NOMO-1 treated with DMSO at 0.1 percent for 48 hours (cell line): ENCODE measurements around the gene UGT1A1.

ENCODE experiments used
- DNase-seq: peaks from one replicate; lab custom pipeline; 2025; ENCODE audit not compliant: unreplicated experiment; lab: John Stamatoyannopoulos, UW

Gene UGT1A1

GRCh38 chr2:233756429-233757081, 3.5 kb upstream of the UGT1A1 start:
- DNase-seq = no peak

DNA sequence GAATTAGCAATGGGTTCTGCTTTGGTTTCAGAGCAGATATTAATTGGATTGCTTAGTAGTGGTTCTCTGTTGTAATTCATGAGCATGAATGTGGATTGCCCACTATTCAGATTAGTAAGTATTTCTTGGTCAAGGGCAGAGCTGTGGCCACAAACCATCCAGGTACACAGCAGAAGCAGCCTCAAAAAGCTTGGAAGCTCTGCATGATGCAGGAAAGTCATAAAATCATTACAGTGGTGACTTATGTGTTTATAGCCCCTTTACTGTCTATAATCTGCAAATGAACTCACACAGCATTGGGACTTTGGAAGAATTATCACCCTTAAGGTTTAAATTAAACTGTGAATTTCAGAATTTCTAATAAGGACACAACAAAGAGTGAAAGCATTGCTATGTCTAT, 1.9 kb upstream of the UGT1A1 start:
- no peak for DNase-seq

DNA sequence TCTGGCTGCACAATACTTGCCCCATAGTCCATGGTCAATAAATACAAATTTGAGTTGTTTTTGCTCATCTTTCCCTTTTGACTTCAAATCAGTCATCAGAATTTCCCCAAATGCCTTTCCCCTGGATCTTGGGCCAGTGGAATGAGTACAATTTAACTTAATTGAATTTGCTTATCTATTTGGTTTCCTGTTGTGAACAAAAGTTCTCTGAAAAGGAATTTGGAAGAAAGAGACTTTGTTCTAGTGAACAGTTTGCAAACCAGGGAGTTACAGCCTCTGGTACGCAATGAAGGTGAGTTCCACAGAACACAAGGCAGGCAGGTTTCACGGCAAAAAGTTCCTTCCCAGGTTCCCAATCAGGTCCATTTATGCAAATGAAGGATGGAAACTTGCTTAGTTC, 1.2 kb upstream of the UGT1A1 start:
- no peak for DNase-seq

DNA sequence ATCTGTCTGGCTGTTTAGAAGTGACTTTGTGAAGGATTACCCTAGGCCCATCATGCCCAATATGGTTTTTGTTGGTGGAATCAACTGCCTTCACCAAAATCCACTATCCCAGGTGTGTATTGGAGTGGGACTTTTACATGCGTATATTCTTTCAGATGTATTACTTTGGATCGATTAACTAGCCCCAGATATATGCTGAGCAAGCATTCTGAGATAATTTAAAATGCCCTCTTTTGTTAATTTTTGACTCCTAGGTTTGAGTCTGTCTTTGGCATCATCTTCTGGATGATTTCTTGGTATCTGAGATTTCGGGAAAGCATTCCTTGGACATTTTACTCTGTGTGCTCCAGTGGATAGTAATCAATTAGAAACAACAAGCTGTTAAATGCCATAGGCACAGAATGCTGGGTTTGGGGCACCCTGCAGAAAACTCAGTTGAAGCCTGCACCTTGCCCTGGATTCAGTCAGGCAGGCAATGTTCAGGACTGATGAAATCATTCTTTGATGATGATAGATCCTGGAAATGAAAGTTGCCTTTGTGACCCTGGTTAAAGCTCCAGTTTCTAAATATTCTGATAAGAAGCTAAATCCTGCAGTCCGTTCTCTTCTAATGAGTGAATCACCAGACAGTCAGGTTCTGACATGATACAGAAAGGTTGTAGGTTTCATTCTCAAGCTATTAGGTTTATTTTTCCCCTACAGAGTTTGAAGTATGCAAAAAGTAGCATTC, 1.1 kb downstream of the UGT1A1 start:
- no peak for DNase-seq

GRCh38 chr2:233764264-233764663, 4.2 kb downstream of the UGT1A1 start:
- no peak for DNase-seq

DNA sequence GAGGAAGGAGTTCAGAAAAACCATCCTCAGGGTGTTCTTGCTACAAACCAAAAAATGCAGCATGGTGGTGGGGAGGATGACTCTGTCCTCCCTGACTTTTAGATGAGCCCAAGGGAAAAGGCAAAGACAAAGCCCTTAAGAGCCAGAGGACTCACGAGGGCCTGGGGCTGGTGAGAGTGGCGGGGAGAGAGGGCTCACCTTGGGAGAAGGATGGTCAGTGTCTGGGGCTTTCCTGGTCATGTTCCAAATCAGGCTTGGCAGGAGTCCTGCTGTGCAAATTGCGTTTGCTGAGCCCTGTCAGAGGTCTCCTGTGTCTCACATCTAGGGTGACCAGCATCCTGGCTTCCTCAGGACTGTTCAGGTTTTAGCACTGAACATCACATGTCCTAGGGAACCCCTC, 4.7 kb downstream of the UGT1A1 start:
- DNase-seq = no peak

DNA sequence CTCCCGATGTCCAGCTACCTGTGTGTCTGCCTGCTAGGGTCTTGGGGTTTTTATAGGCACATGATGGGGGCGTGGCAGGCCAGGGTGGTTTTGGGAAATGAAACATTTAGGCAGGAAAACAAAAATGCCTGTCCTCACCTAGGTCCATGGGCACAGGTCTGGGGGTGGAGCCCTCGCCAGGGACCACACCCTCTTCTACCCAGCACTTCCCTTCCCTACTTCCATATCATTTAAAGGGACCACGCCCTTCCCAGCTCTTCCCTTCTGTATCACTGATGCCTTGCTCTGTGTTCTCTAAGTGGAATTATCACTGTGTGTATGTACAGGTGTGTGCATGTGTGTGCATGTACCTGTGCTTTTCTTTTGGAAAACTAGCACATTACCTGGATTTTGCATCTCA, 6.3 kb downstream of the UGT1A1 start:
- no peak for DNase-seq

DNA sequence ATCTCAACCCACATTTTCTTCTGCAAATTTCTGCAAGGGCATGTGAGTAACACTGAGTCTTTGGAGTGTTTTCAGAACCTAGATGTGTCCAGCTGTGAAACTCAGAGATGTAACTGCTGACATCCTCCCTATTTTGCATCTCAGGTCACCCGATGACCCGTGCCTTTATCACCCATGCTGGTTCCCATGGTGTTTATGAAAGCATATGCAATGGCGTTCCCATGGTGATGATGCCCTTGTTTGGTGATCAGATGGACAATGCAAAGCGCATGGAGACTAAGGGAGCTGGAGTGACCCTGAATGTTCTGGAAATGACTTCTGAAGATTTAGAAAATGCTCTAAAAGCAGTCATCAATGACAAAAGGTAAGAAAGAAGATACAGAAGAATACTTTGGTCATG, 8.0 kb downstream of the UGT1A1 start:
- no peak for DNase-seq

GRCh38 chr2:233769260-233769659, 9.2 kb downstream of the UGT1A1 start:
- no peak for DNase-seq

- no peak for DNase-seq
Observed at GRCh38 chr2:233772153-233772552, 12.1 kb downstream of the UGT1A1 start.

DNA sequence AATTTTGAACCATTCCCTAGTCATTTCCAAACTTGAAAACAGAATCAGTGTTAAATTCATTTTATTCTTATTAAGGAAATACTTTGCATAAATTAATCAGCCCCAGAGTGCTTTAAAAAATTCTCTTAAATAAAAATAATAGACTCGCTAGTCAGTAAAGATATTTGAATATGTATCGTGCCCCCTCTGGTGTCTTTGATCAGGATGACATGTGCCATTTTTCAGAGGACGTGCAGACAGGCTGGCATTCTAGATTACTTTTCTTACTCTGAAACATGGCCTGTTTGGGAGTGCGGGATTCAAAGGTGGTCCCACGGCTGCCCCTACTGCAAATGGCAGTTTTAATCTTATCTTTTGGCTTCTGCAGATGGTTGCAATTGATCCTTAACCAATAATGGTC, 12.5 kb downstream of the UGT1A1 start:
- DNase-seq = no peak

GRCh38 chr2:233773854-233774253, 13.8 kb downstream of the UGT1A1 start:
- DNase-seq = no peak

- DNase-seq = no peak
Observed at GRCh38 chr2:233775414-233775813, 15.3 kb downstream of the UGT1A1 start.

- no peak for DNase-seq
Observed at GRCh38 chr2:233778030-233778429, 18.0 kb downstream of the UGT1A1 start, which contains the start of gene MROH2A. Gene MROH2A, plus strand, starts transcription at chr2:233778330. Its CDS starts 1,029 bp downstream, at chr2:233779359.

GRCh38 chr2:233779722-233780121, 19.7 kb downstream of the UGT1A1 start:
- no peak for DNase-seq

GRCh38 chr2:233780771-233781170, 20.7 kb downstream of the UGT1A1 start:
- DNase-seq = no peak

GRCh38 chr2:233789554-233789953, 29.5 kb downstream of the UGT1A1 start:
- DNase-seq = no peak

- no peak for DNase-seq
Observed at GRCh38 chr2:233791151-233791882, 31.2 kb downstream of the UGT1A1 start.

DNA sequence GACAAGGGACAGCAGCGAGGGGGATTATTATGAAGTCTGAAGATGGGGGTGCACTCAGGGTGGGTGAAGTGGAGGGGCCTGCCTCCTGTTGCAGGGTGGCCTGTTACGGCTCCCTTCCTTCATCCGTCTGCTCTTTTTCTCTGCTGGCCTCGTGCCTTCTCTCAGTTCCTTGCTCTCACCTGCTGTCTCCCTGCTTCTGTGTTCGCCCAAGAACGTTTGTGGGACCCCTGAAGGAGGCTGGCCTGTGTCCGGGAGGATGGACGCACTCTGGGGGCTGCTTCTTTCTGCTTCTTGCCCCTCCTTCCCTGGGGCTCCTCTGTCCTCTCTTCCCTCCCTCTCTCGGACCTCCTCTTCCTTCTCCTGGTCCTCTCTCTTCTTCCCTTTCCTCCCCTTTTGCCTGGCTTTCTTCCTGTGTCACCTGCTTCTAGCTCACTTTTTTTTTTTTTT, 31.8 kb downstream of the UGT1A1 start:
- DNase-seq = no peak

DNA sequence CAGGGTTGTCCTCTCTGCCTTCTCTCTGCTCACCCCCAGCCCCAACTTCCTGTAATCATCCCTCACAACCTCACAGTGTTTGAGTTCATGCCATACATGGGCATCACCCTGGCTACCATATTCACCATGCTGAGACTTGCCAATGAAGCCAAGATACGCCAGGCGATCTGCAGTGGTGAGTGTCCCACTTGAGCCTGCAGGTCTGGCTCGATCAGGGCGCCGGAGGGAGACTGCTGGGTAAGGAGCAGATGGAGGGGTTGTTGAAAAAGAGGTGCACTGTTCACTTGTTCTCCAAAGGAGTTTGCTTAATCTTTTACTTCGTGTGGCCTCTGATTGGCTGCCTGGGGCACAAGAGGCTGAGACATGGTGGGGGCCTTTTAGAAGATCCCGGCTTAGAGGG, 32.6 kb downstream of the UGT1A1 start:
- DNase-seq = no peak

DNA sequence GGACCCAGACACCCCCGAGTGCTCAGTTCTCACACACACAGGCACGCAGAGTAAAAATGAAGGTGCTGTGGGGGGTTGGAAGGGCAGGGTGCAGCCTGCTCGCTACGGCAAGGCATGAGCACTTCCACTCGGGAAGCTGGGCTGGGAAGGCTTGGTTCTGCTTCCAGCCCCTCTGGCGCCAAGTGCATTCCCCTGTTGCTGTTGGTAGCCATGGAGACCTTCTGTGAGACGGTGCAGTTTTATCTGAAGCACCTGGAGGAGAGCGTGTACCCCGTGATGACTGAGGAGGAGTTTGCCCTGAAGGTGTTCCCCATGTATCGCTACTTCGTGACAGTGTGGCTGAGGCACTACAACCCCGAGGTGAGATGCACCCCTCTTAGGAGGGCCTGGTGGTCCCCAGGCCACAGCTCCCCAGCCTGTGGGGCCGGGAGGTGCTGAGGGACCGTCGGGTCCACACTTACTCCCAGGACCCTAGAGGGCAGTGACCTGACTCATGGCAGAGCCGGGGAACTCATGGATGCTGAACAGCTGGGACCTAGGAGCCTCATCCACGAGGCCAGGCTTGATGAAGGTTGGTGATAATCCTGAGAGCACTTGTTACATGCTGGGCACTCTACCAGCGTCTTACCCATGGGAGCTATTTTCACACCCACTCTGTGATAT, 33.5 kb downstream of the UGT1A1 start:
- no peak for DNase-seq
